NCI-H2171 treated with DMSO at 0.1 percent for 48 hours (cell line): ENCODE data around the gene MLLT1.

Experiments used
- DNase-seq: peaks from one replicate; lab custom pipeline; 2025; lab: John Stamatoyannopoulos, UW

Gene MLLT1

DNA sequence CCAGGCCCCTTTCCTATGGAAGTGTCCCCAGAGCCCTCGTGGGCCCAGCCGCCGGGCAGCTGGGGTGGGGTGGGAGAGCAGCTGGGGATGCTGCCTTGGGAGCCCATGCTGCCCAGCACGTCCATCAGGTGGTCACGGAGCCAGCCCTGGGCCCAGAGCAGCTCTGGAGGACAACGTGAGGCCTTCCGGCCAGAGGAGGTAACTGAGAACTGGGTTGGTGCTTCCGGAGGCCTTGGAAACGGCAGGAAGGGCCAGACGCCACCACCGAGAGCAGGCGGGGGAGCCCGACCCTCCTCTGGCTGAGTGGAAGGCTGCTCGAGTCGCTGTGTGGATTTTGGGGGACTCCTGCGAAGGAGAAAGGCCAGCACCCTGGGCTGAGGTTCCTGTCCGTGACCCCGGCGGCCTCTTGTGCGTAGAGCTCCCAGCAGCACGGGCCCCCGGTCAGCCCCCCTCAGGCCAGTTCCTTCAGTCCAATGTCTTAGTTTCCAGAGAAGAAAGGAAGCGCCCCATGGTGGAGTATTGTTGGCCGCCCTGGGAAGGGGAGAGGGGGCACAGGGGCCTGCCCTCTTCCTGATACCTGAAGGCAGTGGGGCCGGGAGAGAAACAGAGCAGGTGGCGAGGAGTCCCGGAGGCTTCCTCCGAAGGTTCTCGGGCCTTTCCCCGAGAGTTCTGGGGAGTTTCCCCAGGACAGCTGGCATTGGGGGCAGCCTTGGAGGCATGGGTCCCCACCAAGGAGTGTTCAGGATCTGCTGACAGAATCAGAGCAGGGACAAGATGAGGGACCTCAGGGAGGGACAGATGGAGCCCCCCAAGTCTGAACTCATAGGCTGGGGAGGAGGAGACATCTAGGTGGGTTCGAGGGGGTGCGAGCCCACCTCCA, 68.8 kb downstream of the MLLT1 start:
- DNase-seq: no peak

DNA sequence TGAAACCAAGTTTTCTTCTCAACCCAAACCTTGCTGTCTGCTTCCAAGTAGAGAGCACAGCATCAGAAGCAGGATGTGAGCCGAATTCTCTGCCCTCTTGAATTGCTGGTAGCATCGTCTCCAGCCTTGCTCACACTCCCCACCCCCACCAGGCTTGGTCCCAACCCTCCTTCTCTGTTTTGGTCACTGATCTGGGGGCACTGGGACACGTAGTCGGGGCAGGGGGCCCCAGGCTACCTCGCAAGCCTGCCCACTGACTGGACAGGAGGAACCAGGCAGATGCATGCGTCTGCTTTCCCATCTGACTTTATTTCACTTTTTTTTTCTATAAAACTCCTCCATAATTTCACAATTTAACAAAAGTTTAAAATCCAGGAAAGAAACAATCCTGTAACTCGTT, 69.7 kb downstream of the MLLT1 start:
- DNase-seq: no peak

DNA sequence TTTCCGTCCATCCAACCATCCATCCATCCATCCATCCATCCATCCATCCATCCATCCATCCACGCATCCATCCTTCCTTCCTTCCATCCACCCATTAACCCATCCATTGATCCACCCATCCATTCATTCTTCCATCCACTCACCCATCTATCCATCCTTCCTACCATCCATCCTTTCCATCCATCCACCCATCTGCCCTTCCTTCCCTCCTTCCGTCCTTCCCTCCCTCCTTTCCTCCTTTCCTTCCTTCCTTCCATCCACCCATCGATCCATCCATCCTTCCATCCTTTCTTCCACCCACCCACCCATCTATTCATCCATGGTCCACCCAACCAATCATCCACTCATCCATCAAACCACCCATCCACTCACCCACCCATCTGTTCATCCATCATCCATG, 70.1 kb downstream of the MLLT1 start:
- DNase-seq: no peak

DNA sequence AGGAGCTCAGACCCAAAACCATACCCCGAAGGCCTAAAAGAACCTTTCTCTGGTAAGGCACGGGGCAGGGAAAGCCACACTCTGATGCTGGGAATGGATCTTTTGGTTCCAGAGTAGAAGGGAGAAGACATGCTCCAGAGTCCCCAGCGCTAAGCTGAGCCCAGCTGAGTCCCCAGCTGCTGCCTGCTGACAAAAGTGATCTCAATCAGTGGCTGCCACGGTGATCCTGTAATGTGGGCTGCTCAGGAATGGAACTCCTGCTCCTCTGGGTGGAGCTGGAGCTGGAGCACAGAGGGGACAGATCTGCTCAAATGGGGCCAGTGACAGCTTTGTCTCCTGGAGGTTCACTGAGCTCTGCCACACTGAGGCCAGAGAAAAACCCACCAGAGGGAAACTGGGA, 70.5 kb downstream of the MLLT1 start:
- no peak for DNase-seq

DNA sequence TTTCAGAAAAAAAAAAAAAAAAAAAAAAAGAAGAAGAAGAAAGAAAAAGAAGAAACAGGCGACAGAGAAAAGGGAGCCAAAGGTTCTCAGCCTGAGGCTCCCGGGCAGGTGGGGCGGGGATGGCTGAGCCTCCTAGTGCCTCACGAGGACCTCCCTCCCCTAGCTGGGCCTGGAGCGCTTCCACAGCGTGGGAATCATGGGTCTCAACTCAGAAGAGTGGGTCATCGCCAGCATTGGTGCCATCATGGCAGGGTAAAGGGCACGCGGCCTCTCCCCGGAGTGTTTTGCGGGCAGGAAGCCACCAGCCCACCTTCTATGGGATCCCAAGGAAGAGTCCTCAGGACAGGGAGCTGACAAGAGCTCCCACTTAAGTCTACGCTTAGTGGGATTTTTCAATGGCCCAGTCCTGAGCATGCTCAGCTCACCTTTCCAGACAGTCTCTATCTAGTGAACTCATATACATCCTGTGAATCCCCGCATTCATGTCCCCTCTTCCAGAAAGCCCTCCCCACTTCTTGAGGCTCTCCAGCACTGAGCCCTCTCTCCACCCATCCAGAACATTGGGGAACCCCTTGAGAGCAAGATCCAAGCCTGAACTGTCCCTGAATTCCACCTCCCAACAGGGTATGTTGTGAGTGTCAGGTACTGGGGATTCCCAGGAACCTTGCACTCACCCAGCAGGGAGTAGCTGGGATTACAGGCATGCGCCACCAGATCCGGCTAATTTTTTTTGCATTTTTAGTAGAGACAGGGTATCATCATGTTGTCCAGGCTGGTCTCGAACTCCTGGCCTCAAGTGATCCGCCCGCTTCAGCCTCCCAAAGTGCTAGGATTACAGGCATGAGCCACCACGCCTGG, 74.7 kb downstream of the MLLT1 start:
- no peak for DNase-seq

DNA sequence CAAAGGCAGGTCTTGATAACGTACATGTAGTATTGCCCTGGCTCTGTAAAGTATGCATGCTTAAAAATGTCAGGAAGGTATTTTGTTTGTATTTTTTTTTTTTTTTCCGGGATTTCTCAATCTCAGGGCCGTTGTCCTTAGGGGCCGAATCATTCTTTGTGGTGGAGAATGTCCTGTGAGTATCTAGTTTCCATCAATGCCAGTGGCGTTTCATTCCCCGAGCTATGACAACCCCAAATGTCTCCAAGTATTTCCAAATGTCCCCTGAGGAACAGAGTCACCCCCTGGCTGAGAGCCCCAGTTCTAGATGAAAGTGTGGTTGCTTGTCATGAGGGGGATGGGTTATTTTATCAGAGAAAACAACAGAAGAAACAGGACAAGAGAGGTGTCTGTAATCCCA, 75.6 kb downstream of the MLLT1 start:
- DNase-seq: no peak

DNA sequence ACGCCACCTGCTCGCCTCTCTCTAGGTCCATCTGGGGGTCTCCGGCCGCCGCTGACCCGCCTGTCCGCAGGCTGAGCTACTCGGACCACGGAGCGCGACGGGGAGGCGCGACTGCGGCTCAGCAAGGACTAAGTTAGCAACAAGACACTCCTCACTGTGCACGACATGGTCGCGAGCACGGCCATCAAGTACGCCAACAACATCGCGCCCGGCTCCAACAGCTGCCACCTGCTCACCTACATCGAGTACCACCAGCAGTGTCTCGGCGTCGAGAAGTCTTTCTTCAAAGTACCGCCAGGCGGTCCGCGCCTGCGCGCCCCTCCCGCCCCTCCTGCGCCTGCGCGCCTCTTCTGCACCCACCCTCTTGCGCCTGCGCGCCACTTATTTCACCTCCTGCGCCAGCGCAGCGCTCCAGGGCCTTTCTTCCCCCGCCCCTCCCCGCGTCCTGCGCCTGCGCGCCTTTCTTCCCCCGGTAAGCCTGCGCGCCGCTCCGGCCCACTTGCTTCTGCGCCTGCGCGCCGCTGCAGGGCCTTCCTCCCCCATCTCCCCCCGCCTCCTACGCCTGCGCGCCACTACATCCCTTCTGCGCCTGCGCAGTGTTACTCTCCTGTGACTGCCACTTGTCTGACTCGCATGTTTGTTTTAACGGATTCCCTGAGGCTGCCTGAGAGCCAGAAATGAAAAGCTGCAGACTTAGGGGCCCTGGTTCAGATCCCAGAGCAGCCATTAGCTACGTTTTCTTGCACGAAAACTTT, 80.4 kb downstream of the MLLT1 start:
- DNase-seq: peak; percentile 100

DNA sequence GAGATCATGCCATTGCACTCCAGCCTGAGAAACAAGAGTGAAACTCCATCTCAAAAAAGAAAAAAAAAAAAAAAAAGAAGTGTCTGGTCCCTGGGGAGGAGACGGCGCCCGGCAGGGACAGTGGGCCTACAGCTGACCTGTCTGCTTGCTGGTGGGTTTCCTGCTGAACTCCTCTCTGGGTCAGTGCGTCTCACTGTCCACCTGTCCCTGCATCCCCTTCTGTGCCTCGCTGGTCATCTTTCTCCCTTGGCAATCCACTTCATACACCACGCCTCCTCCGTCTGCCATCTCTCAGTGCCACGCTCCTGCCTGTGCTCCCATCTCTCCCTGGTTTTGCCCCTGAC, 80.9 kb downstream of the MLLT1 start:
- peak; percentile 77 for DNase-seq

DNA sequence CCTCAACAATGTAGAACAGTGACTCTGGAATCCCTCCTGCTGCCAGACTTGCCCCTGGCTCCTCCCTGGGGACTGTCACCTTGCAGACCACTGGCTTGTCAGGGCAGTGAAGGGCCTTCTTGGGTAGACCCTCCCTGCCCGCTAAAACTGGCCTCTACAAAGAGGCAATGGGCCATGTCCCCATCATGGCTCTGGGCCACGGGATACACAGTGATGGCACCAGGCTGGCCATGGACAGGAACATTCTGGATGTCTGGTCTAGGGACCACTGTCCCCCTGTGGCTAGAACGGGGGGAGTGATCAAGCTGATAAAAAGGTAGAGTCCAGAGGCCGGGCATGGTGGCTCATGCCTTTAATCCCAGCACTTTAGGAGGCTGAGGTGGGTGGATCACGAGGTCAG, 83.4 kb downstream of the MLLT1 start:
- no peak for DNase-seq

DNA sequence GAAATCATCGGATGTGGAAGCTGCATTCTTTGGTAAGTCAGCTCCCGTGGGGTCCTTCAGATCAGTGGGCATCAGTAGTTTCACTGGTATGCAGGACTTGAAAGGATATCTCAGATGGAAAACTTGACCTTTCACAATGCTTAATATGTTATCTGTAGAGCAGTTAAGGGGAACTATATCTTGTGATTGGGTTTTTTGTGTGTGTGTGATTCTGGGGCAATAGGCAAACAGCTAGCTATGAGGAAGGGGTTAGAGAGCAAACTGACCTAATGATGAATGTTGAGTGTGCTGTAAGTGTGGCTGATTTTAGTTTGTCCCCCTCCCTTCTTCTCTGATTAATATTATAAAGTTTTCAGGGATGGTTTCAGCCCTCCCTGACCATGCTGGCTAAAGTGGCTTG, 91.0 kb downstream of the MLLT1 start:
- DNase-seq: no peak

DNA sequence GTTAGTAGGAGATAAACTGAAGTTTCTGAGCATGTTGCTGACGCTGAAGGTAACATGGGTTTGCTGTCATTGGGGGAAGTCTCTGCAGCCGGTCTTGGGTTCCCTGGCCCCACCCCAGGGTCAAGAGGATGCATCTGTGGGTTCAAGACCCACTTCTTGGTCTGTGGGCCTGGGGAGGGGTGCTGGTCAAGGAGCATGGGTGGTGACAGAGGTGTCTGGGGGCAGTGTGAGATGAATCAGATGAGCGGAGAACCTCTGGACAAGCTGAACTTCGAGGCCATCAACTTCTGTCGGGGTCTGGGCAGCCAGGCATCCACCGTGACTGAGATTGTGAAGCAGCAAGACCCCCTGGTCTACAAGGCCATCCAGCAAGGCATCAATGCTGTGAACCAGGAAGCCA, 92.4 kb downstream of the MLLT1 start:
- DNase-seq: no peak

DNA sequence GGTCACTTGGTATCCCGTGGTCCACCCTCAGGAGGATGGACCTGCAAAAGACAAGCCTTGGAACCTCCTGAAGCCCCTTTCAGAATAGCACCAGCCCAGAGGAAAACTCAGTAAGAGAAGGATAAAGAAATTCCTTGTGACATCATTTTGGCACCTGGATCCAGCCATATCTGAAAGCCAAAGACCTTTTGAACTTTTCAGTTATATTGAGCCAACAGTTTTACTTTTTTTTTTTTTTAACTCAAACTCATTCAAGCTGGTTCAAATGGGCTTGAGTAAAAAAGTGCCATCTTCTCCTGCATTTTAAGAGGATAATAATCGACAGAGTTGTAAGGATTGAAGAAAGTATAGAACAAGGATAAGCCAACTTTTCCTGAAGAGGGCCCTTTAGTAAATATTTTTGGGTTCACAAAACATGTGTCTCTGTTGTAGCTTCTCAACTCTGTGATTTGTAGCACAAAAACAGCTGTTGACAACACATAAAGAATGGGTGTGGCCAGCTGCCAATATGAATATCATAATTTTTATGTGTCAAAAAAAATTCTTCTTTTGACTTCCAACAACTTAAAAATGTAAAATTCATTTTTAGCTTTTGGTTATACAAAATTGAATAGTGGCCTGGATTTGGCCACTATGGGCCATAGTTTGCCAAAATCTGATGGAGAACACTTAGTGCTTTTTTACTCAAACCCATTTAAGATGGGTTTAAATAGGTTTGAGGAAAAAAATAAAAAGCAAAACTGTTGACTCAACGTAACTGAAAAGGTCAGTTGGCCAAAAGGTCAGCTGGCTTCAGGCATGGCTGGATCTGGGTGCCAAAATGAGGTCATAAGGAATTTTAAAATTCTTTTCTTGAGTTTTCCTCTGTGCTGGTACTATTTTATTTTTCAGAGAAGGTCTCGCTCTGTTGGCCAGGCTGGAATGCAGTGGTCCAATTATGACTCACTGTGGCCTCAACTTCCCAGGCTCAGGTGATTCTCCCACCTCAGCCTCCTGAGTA, 93.6 kb downstream of the MLLT1 start:
- DNase-seq: no peak

DNA sequence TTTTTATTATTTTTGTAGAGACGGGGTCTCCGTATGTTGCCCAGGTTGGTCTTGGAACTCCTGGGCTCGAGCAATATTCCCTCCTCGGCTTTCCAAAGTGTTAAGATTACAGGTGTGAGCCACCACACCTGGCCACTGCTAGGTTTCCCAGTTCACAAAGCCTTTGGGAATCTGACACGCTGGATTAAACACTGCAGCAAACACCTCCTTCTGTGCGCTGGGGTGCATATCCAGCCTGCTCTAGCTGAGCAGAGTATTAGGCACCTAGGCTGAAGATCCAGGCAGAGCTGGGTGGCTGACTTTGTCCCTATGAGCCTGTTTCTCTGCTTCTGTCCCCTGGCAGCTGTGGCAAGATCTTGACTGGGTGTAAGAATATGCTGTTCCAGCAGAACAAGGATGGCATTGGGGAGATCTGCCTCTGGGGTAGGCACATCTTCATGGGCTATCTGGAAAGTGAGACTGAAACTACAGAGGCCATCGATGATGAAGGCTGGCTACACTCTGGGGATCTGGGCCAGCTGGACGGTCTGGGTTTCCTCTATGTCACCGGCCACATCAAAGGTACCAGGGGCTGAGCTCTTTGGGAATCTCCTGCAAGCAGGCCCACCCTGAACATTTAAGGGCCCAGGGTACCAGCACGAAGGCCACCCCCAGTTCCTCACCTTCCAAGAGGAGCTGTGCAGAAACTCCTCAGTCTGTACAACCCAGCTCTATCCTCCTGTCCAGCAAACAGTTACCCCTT, 94.5 kb downstream of the MLLT1 start:
- peak; percentile 48 for DNase-seq

DNA sequence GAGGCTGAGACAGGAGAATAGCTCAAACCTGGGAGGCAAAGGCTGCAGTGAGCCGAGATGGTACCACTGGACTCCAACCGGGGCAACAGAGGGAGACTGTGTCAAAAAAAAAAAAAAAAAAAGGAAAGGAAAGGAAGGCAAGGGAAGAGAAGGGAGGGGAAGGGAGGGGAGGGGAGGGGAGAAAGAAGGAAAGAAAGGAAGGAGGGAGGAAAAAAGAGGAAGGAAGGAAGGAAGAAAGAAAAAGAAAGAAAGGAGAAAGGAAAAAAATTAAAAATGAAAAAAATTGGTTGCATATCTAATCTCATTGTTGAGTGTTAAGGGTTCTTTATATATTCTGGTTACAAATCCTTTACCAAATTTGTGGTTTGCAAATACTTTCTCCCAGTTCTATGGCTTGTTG, 98.7 kb downstream of the MLLT1 start:
- DNase-seq: no peak

DNA sequence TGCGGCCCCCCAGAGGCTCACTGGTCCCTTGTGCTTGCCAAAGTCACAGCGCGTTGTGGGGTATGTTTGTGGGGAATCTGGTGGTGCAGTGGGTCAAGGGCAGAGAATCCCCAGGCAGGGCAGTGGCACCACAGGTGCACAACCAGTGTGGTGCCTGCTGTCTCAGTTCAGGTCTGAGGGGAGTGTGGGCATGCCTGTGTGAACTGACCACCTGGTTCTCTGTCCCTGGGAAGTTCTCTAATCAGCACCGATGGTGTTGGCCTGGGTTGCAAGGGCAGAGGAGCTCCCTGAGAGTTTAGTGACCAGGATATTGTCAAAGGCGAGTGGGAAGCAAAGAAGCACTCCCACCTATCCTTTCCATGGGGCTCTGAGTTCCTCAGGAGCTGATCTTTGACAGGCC, 106.6 kb downstream of the MLLT1 start:
- DNase-seq: no peak

DNA sequence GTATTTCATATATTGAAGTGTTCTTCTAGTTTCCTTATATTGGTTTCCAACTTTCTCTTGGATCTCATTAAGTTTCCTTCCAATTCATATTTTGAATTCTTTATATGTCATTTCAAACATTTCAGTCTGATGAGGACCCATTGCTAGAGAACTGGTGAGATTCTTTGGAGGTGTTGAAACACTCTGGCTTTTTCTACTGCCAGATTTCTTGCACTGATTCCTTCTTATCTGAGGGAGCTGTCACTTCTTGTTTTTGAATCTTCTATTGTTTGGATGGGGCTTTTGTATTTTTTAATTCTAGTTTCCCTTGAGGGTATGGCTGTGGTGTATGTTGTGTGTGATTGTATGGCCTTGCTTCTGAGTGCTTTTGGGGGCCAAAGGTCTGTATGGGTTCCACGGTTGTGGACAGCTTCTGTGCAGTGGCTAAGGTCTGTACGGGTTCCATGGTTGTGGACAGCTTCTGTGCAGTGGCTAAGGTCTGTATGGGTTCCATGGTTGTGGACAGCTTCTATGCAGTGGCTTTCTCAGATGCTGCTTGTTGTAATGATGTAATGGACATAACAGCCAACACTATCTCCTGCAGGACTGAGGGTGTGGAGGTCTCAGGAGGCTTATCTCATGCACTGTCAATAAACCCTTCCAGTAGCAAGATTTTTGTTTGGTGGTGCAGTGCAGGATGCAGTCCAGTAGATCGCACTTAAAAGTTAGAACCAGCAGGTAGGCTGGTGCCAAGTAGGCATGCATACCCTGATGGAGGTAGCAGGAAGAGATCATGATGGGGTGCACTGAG, 107.5 kb downstream of the MLLT1 start:
- no peak for DNase-seq

DNA sequence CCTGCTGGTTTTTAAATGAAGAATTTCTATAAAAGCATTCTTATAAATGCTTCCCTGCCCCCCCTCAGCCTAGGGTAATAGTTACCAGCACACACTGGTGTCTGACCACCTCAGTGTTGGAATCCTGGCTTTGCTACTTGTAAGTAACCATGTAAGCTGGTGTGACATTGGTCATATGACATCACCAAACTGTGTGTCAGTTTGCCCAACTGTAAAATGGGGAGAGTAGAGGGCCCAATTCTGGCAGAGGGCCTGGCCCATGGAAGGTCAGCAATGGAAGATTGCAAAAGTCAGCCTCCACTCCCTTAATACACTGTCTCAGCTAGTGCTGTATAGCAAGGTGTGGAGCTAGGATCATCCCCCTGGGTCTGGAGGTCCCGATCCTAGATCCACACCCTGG, 112.7 kb downstream of the MLLT1 start:
- DNase-seq: no peak

DNA sequence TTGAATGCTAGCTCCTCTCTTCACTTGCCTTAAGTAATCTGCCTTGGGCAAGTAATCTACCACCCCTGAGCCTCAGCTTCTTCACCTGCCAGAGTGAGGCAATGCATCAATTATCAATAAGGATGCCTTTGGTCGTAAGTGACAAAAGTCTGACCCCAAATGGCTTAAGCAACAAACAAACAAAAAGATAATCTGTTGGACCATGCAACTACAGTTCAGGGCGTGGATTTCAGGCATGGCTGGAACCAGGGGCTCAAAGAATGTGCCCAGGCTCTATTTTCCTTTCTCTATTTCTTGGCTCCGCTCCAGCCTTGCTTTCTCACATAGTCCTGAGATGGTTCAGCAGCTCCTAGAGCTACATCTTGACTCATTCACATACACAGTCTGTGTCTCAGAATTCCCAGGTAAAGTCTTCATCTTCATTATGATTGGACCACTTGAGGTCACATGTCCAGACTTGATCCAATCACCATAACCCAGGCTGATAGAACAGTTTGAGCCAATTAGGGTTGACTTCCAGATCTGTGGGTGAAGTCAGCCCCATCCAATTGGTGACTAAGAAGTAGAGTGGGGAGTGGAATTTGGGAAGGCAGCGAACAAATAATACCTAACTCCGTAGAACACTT, 114.8 kb downstream of the MLLT1 start:
- DNase-seq: no peak

DNA sequence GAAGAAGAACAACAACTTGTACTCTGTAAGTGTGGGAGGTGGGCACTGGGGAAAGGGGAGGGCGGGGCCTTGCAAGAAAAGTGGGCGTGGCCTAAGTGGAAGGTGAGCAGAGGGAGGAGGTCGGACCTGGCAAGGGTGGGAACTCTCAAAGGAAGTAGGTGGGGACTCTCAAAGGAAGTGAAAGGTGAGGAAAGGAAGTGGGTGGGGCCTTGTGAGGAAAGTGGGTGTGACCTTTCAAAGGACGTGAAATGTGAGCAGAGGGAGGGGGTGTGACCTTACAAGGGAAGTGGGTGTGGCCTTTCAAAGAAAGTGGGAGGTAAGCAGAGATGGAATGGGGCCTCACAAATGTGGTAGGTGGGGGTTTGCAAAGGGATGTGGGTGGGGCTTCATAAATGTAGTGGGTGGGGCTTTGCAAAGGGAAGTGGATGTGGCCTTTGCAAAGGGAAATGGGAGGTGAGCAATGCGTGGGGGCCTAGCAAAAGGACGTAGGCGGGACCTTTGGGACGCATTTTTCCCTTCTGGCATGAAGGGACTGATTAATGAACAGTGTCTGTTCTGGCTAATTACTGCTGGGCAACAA, 118.4 kb downstream of the MLLT1 start:
- DNase-seq: peak; percentile 14
